HCT116 (cell line): ENCODE data around the gene UMODL1. TPM values are rescaled to one million over a fixed set of nuclear protein-coding genes. Genes with fewer than 3 reads are reported as not detected.

Experiments
- ATAC-seq: fragments of 200-7000 bp; cut with Tn5 transposase; 2 replicates; pipeline ENCODE4 v1.9.1; 2020; ENCODE audit warnings: mild to moderate bottlenecking, moderate library complexity
- BruUV-seq: library from RNA; stranded (reverse); fragments of 400-500 nt; replicated peaks from 2 replicates; lab custom pipeline; 2021; lab: Mats Ljungman, UMichigan
- CTCF ChIA-PET: fragments of 300-600 bp; sonication (Branson Sonifier 250); formaldehyde crosslinking; loops from one replicate; lab custom pipeline; 2021; ENCODE audit warnings: antibody characterized with exemption; lab: Charles Lee
- POLR2A ChIA-PET: fragments of 300-600, 350-600 bp; sonication (Branson Sonifier 250); formaldehyde crosslinking; loops from one replicate; lab custom pipeline; 2021; ENCODE audit warnings: antibody characterized with exemption; lab: Charles Lee
- RAD21 ChIA-PET, 2 experiments: fragments of 300-600 bp; sonication (Branson Sonifier 250); formaldehyde crosslinking; loops; one replicate each; lab custom pipeline; 2023; ENCODE audit warnings: low total read pairs in 2 of 2; ENCODE audit not compliant: uncharacterized antibody in 2 of 2, unreplicated experiment in 2 of 2, low non-redundant PET in 1 of 2; lab: Charles Lee
- DNase-seq: peaks from one replicate; pipeline ENCODE4 v3.0.0-alpha.2; 2010; ENCODE audit warnings: low read depth, low spot score
- H2AFZ ChIP-seq: fragments of 200-600 bp; shearing (Covaris generic), sonication (generic); 2 replicates; pipeline ENCODE4 v1.6.1; 2017; ENCODE audit warnings: low read depth, mixed run types, mixed read lengths, antibody characterized with exemption, low read length; ENCODE audit not compliant: poor library complexity, severe bottlenecking
- H3K27ac ChIP-seq: 2 replicates; pipeline ENCODE4 v1.5.1; 2012; ENCODE audit warnings: low read depth, low read length
- H3K27me3 ChIP-seq: fragments of 200-600 bp; sonication (generic); 2 replicates; pipeline ENCODE4 v1.6.1; 2016; ENCODE audit warnings: mixed run types, low read length, mixed read lengths; ENCODE audit not compliant: insufficient read depth
- H3K36me3 ChIP-seq, 2 experiments: fragments of 200-500 bp in 1 of 2; fragments of 200-600 bp in 1 of 2; sonication (Bioruptor generic) in 1 of 2; sonication (generic) in 1 of 2; 2 replicates each; pipeline versions ENCODE4 v1.5.1 to v1.6.1; 2014 to 2016; ENCODE audit warnings: low read length in 2 of 2, inconsistent platforms in 1 of 2, mixed read lengths in 1 of 2, mixed run types in 1 of 2; ENCODE audit not compliant: insufficient read depth in 2 of 2, control insufficient read depth in 1 of 2
- H3K4me1 ChIP-seq, 2 experiments: fragments of 200-600 bp in 1 of 2; sonication (generic) in 1 of 2; 2 replicates each; pipeline versions ENCODE4 v1.5.1 to v1.6.1; 2012 to 2017; ENCODE audit warnings: low read length in 2 of 2, inconsistent platforms in 1 of 2, mild to moderate bottlenecking in 1 of 2, mixed read lengths in 1 of 2, mixed run types in 1 of 2, moderate library complexity in 1 of 2; ENCODE audit not compliant: insufficient read depth in 2 of 2, control insufficient read depth in 1 of 2
- H3K4me2 ChIP-seq: fragments of 200-600 bp; sonication (generic); 2 replicates; pipeline ENCODE4 v1.6.1; 2017; ENCODE audit warnings: mixed run types, low read length, mixed read lengths
- H3K4me3 ChIP-seq, 2 experiments: fragments of 200-600 bp in 1 of 2; sonication (generic) in 1 of 2; replicated peaks in 1 of 2; 2 replicates each; pipeline ENCODE4 v1.5.1; 2011 to 2016; ENCODE audit warnings: low read length in 2 of 2, control low read depth in 1 of 2, low read depth in 1 of 2, mild to moderate bottlenecking in 1 of 2, mixed read lengths in 1 of 2, mixed run types in 1 of 2
- H3K79me2 ChIP-seq: fragments of 200-600 bp; sonication (generic); 2 replicates; pipeline ENCODE4 v1.6.1; 2017; ENCODE audit warnings: mild to moderate bottlenecking, mixed run types, low read length, moderate library complexity, mixed read lengths; ENCODE audit not compliant: insufficient read depth
- H3K9ac ChIP-seq: fragments of 200-600 bp; sonication (generic); 2 replicates; pipeline ENCODE4 v1.6.1; 2016; ENCODE audit warnings: low read length, mixed read lengths
- H3K9me2 ChIP-seq: fragments of 200-600 bp; sonication (generic), shearing (Covaris generic); 2 replicates; pipeline ENCODE4 v1.6.1; 2017; ENCODE audit warnings: mixed run types, mild to moderate bottlenecking, moderate library complexity; ENCODE audit not compliant: insufficient read depth
- H3K9me3 ChIP-seq, 2 experiments: fragments of 200-500 bp in 1 of 2; fragments of 200-600 bp in 1 of 2; sonication (Bioruptor generic) in 1 of 2; sonication (generic) in 1 of 2; 2 replicates each; pipeline ENCODE4 v1.6.1; 2014 to 2017; ENCODE audit warnings: low read length in 2 of 2, mixed read lengths in 2 of 2, inconsistent platforms in 1 of 2, low read depth in 1 of 2, mild to moderate bottlenecking in 1 of 2, mixed run types in 1 of 2, moderate library complexity in 1 of 2; ENCODE audit not compliant: control insufficient read depth in 1 of 2, insufficient read depth in 1 of 2
- H4K20me1 ChIP-seq: fragments of 200-600 bp; sonication (generic), shearing (Covaris generic); 2 replicates; pipeline ENCODE4 v1.6.1; 2017; ENCODE audit warnings: mixed run types, mild to moderate bottlenecking, moderate library complexity; ENCODE audit not compliant: insufficient read depth
- CBX3 ChIP-seq: IDR thresholded peaks from 2 replicates; pipeline ENCODE4 v1.6.1; 2012; ENCODE audit warnings: low read depth
- CEBPB ChIP-seq: IDR thresholded peaks from 2 replicates; pipeline ENCODE4 v1.6.1; 2012; ENCODE audit warnings: low read depth
- ELF1 ChIP-seq: IDR thresholded peaks from 2 replicates; pipeline ENCODE4 v1.6.1; 2012; ENCODE audit warnings: low read depth, borderline replicate concordance
- EZH2phosphoT487 ChIP-seq: fragments of 200-600 bp; IDR thresholded peaks from 2 replicates; pipeline ENCODE4 v1.6.1; 2018; ENCODE audit warnings: antibody characterized with exemption, borderline replicate concordance
- FOSL1 ChIP-seq: IDR thresholded peaks from 2 replicates; pipeline ENCODE4 v1.6.1; 2012; ENCODE audit warnings: low read depth
- POLR2AphosphoS5 ChIP-seq: IDR thresholded peaks from 2 replicates; pipeline ENCODE4 v1.6.1; 2011; ENCODE audit warnings: mild to moderate bottlenecking, low read depth, low read length, moderate library complexity
- RAD21 ChIP-seq: IDR thresholded peaks from 2 replicates; pipeline ENCODE4 v1.6.1; 2012; ENCODE audit warnings: low read depth, mild to moderate bottlenecking
- SIN3A ChIP-seq: IDR thresholded peaks from 2 replicates; pipeline ENCODE4 v1.6.1; 2012; ENCODE audit warnings: low read depth
- SP1 ChIP-seq: IDR thresholded peaks from 2 replicates; pipeline ENCODE4 v1.6.1; 2012; ENCODE audit warnings: low read depth
- SRF ChIP-seq: IDR thresholded peaks from 2 replicates; pipeline ENCODE4 v1.6.1; 2012; ENCODE audit warnings: low read depth
- TCF7L2 ChIP-seq: IDR thresholded peaks from 2 replicates; pipeline ENCODE4 v1.7.0; 2011; ENCODE audit warnings: borderline replicate concordance, inconsistent platforms; ENCODE audit not compliant: insufficient read depth, insufficient read length; ENCODE audit errors: extremely low read depth
- YY1 ChIP-seq: IDR thresholded peaks from 2 replicates; pipeline ENCODE4 v1.6.1; 2011; ENCODE audit warnings: low read length, low read depth, moderate library complexity, mild to moderate bottlenecking; ENCODE audit not compliant: insufficient replicate concordance; ENCODE audit errors: extremely low read depth
- ZFX ChIP-seq: fragments of 450-650 bp; IDR thresholded peaks from 2 replicates; pipeline ENCODE4 v1.6.1; 2017
- ZNF274 ChIP-seq: fragments of 200-500 bp; sonication (Bioruptor generic); IDR thresholded peaks from 2 replicates; pipeline ENCODE4 v1.6.1; 2014; ENCODE audit warnings: mild to moderate bottlenecking, low read depth, low read length, inconsistent platforms
- intact Hi-C: fragments of 100-400 bp; cut with micrococcal nuclease; formaldehyde crosslinking; loops from 2 replicates; pipeline ENCODE4 v1.10.0; 2022
- total RNA-seq: library from RNA; stranded (reverse); gene quantifications from one replicate; pipeline ENCODE4 v1.2.1, GENCODE V29; 2021; ENCODE audit not compliant: unreplicated experiment
- TF ChIP-seq, protein P1 (sequence below): IDR thresholded peaks from 2 replicates; pipeline ENCODE4 v1.6.1; 2012
- TF ChIP-seq, protein P2 (sequence below): IDR thresholded peaks from 2 replicates; pipeline ENCODE4 v1.6.1; 2012
- TF ChIP-seq, protein P3 (sequence below): IDR thresholded peaks from 2 replicates; pipeline ENCODE4 v1.6.1; 2011; ENCODE audit warnings: mild to moderate bottlenecking, low read length, moderate library complexity; ENCODE audit not compliant: insufficient replicate concordance; ENCODE audit errors: extremely low read depth
- TF ChIP-seq, protein P4 (sequence below), 3 experiments: fragments of 200-600 bp in 1 of 3; sonication (generic) in 1 of 3; IDR thresholded peaks in 2 of 3; conservative IDR thresholded peaks in 1 of 3; 2 replicates each; pipeline ENCODE4 v1.5.1; 2012 to 2017; ENCODE audit warnings: low read depth in 2 of 3, low read length in 2 of 3, antibody characterized with exemption in 1 of 3, borderline replicate concordance in 1 of 3, control low read depth in 1 of 3, mild to moderate bottlenecking in 1 of 3, mixed read lengths in 1 of 3, mixed run types in 1 of 3, moderate library complexity in 1 of 3; ENCODE audit not compliant: insufficient read depth in 1 of 3
- TF ChIP-seq, protein P5 (sequence below): IDR thresholded peaks from 2 replicates; pipeline ENCODE4 v1.6.1; 2012; ENCODE audit warnings: low read depth

UMODL1 gene
- total RNA-seq, 1 experiment from 2014 or later, result not detected

DNA sequence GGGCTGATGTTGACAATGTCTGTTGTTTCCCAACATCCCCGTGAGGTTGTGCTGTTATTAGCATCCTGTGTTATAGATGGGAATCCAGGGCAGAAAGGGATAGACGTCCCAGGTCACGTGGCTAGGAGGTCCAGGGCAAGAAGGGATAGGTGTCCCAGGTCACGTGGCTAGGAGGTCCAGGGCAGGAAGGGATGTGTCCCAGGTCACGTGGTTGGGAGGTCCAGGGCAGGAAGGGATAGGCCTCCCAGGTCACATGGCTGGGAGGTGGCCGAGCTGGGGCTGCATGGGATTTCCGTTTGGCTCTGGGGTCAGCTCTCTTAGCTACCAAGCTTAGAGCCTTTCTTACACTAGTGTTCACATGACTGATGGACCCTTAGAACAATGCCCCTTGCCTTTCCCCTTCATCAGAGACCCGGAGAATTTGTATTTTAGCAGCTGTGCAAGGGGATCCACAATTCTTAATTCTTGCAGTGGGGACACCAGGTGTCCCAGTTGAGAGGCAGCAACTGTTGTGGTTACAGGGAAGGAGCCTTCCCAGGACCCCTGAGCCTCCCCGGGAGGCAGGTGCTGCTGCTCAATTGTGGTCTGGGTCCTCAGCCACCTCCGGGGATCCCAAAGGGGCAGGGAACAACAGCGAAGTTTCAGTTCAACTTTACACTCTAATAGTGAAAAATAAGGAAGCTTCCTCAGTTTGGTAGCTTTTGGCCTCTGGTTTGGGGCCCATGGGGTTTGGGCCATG, 69.2 kb downstream of the UMODL1 start:
- RAD21 ChIA-PET, result no interaction called here
- no peaks in the 10 kb centered on the region for H3K79me2 ChIP-seq
- H3K9ac ChIP-seq, result no peak overlapping the region
- no peak overlapping the region for H3K4me3 ChIP-seq
- no peak overlapping the region for H3K27ac ChIP-seq
- no peak overlapping the region for H2AFZ ChIP-seq
- H3K9me2 ChIP-seq, result no peaks in the 10 kb centered on the region
- H3K4me2 ChIP-seq, result no peak overlapping the region
- no peaks in the 10 kb centered on the region for H3K9me3 ChIP-seq
- POLR2A ChIA-PET, result no interaction called here
- no peaks in the 10 kb centered on the region for H3K27me3 ChIP-seq
- CTCF ChIA-PET, result interaction anchor here (1.5 kb wide), 1 partner anchor 136 kb away, joined by 4 read pairs; no protein-coding TSS in a partner anchor
- DNase-seq (no peak), ATAC-seq (no peak)
- 0 out of 4 replicates have a peak, but pooled peaks cover 2 to 3% of the 10 kb centered on the region in 2 experiments for H3K4me1 ChIP-seq
- no TSS peak for BruUV-seq
- TF ChIP-seq RAD21 (no peak), CEBPB (no peak), FOSL1 (no peak), ZNF274 (no peak), CBX3 (no peak), TCF7L2 (no peak), ELF1 (no peak), ZFX (no peak), SP1 (no peak), SRF (no peak), YY1 (no peak), SIN3A (no peak), EZH2phosphoT487 (no peak), POLR2AphosphoS5 (no peak)
- TF ChIP-seq, protein P1, sequence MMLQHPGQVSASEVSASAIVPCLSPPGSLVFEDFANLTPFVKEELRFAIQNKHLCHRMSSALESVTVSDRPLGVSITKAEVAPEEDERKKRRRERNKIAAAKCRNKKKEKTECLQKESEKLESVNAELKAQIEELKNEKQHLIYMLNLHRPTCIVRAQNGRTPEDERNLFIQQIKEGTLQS, result no peak
- TF ChIP-seq, protein P2, sequence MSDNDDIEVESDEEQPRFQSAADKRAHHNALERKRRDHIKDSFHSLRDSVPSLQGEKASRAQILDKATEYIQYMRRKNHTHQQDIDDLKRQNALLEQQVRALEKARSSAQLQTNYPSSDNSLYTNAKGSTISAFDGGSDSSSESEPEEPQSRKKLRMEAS, result no peak
- TF ChIP-seq, protein P3, sequence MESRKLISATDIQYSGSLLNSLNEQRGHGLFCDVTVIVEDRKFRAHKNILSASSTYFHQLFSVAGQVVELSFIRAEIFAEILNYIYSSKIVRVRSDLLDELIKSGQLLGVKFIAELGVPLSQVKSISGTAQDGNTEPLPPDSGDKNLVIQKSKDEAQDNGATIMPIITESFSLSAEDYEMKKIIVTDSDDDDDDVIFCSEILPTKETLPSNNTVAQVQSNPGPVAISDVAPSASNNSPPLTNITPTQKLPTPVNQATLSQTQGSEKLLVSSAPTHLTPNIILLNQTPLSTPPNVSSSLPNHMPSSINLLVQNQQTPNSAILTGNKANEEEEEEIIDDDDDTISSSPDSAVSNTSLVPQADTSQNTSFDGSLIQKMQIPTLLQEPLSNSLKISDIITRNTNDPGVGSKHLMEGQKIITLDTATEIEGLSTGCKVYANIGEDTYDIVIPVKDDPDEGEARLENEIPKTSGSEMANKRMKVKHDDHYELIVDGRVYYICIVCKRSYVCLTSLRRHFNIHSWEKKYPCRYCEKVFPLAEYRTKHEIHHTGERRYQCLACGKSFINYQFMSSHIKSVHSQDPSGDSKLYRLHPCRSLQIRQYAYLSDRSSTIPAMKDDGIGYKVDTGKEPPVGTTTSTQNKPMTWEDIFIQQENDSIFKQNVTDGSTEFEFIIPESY, result no peak
- TF ChIP-seq, protein P4, sequence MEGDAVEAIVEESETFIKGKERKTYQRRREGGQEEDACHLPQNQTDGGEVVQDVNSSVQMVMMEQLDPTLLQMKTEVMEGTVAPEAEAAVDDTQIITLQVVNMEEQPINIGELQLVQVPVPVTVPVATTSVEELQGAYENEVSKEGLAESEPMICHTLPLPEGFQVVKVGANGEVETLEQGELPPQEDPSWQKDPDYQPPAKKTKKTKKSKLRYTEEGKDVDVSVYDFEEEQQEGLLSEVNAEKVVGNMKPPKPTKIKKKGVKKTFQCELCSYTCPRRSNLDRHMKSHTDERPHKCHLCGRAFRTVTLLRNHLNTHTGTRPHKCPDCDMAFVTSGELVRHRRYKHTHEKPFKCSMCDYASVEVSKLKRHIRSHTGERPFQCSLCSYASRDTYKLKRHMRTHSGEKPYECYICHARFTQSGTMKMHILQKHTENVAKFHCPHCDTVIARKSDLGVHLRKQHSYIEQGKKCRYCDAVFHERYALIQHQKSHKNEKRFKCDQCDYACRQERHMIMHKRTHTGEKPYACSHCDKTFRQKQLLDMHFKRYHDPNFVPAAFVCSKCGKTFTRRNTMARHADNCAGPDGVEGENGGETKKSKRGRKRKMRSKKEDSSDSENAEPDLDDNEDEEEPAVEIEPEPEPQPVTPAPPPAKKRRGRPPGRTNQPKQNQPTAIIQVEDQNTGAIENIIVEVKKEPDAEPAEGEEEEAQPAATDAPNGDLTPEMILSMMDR (IDR thresholded peaks at IDR 0.05 in 2 of 3, conservative IDR thresholded peaks at IDR 0.05 in 1 of 3; ENCODE audit: borderline replicate concordance in 1 of 3, insufficient read depth in 1 of 3, low read depth in 2 of 3, low read length in 2 of 3), result no peak
- TF ChIP-seq, protein P5, sequence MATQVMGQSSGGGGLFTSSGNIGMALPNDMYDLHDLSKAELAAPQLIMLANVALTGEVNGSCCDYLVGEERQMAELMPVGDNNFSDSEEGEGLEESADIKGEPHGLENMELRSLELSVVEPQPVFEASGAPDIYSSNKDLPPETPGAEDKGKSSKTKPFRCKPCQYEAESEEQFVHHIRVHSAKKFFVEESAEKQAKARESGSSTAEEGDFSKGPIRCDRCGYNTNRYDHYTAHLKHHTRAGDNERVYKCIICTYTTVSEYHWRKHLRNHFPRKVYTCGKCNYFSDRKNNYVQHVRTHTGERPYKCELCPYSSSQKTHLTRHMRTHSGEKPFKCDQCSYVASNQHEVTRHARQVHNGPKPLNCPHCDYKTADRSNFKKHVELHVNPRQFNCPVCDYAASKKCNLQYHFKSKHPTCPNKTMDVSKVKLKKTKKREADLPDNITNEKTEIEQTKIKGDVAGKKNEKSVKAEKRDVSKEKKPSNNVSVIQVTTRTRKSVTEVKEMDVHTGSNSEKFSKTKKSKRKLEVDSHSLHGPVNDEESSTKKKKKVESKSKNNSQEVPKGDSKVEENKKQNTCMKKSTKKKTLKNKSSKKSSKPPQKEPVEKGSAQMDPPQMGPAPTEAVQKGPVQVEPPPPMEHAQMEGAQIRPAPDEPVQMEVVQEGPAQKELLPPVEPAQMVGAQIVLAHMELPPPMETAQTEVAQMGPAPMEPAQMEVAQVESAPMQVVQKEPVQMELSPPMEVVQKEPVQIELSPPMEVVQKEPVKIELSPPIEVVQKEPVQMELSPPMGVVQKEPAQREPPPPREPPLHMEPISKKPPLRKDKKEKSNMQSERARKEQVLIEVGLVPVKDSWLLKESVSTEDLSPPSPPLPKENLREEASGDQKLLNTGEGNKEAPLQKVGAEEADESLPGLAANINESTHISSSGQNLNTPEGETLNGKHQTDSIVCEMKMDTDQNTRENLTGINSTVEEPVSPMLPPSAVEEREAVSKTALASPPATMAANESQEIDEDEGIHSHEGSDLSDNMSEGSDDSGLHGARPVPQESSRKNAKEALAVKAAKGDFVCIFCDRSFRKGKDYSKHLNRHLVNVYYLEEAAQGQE, result no peak
- no peaks in the 10 kb centered on the region for H3K36me3 ChIP-seq
- intact Hi-C loops, result no loop called here
- no peaks in the 10 kb centered on the region for H4K20me1 ChIP-seq
